Testis (tissue), 2 donors: ENCODE data around the gene MYO15B.

Experiments
- POLR2A ChIP-seq: fragments of 450-650 bp; IDR thresholded peaks from one replicate; pipeline ENCODE4 v1.6.1; 2017; ENCODE audit warnings: antibody characterized with exemption, mild to moderate bottlenecking, moderate library complexity
- TF ChIP-seq, protein P1 (sequence below), 3 experiments: fragments of 450-650 bp in 2 of 3; fragments of 200-600 bp in 1 of 3; sonication (generic) in 1 of 3; IDR thresholded peaks; one replicate each; pipeline ENCODE4 v1.5.1; 2016 to 2019; ENCODE audit warnings: antibody characterized with exemption in 3 of 3, mild to moderate bottlenecking in 2 of 3, moderate library complexity in 1 of 3

DNA sequence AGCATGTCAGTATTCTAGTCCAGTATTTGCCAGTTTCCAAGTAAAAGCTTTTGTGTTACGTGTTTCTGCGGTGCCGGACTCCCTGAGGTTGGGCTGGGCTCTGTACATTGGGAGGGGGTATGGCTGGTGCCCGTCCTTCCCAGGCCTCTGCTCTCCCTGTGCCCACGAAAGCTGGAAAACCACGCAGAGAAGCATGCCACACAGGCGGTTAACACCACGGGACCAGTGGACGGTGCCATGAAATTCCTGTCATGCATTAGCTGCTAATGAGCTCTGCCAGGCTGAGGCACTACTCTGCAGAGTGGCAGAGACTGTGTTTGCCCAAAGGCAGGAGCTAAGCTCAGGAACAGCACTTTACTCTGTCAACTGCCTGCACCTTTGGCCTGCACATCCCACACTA, 53.7 kb downstream of the MYO15B start:
- TF ChIP-seq, protein P1, sequence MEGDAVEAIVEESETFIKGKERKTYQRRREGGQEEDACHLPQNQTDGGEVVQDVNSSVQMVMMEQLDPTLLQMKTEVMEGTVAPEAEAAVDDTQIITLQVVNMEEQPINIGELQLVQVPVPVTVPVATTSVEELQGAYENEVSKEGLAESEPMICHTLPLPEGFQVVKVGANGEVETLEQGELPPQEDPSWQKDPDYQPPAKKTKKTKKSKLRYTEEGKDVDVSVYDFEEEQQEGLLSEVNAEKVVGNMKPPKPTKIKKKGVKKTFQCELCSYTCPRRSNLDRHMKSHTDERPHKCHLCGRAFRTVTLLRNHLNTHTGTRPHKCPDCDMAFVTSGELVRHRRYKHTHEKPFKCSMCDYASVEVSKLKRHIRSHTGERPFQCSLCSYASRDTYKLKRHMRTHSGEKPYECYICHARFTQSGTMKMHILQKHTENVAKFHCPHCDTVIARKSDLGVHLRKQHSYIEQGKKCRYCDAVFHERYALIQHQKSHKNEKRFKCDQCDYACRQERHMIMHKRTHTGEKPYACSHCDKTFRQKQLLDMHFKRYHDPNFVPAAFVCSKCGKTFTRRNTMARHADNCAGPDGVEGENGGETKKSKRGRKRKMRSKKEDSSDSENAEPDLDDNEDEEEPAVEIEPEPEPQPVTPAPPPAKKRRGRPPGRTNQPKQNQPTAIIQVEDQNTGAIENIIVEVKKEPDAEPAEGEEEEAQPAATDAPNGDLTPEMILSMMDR (IDR thresholded peaks at IDR 0.05) = no peak
- TF ChIP-seq POLR2A = no peak
